Endothelial cell of umbilical vein (primary cell): ENCODE results near the gene GLRX5. TPM values are rescaled to one million over a fixed set of nuclear protein-coding genes. Genes with fewer than 3 reads are reported as not detected.

ENCODE experiments used
- BruUV-seq: library from RNA; stranded (reverse); fragments of 400-500 nt; replicated peaks from 2 replicates; lab custom pipeline; 2021; lab: Mats Ljungman, UMichigan
- CTCF ChIA-PET: fragments of 300-600, 350-600 bp; sonication (Branson Sonifier 250); formaldehyde crosslinking; loops from one replicate; lab custom pipeline; 2021; ENCODE audit warnings: antibody characterized with exemption, inconsistent platforms; lab: Charles Lee
- POLR2A ChIA-PET: fragments of 300-600, 350-600 bp; sonication (Branson Sonifier 250); formaldehyde crosslinking; loops from one replicate; lab custom pipeline; 2021; ENCODE audit warnings: antibody characterized with exemption, inconsistent platforms; lab: Charles Lee
- DNase-seq: peaks from one replicate; pipeline ENCODE4 v3.0.0-alpha.2; 2011; ENCODE audit warnings: low read depth, low spot score
- FAIRE-seq: peaks from 2 replicates; lab custom pipeline; 2011; peaks lifted over from hg19 to GRCh38; lab: Jason Lieb, UNC
- H2AFZ ChIP-seq: 2 replicates; pipeline ENCODE4 v1.6.0; 2012; ENCODE audit warnings: low read depth, low read length, control low read depth, inconsistent platforms
- H3K27ac ChIP-seq: 2 replicates; pipeline ENCODE4 v1.5.1; 2011; ENCODE audit warnings: low read depth, mild to moderate bottlenecking, control low read depth, low read length, moderate library complexity; ENCODE audit not compliant: insufficient read depth
- H3K27me3 ChIP-seq, 2 experiments: 2 replicates each; pipeline versions ENCODE4 v1.6.0 to v1.6.1; 2011; ENCODE audit warnings: low read length in 2 of 2, mixed read lengths in 1 of 2; ENCODE audit not compliant: control insufficient read depth in 2 of 2, insufficient read depth in 2 of 2
- H3K36me3 ChIP-seq, 2 experiments: 2 replicates in 1 of 2; 3 replicates in 1 of 2; pipeline ENCODE4 v1.5.1; 2011; ENCODE audit warnings: low read length in 2 of 2, mild to moderate bottlenecking in 1 of 2, moderate library complexity in 1 of 2; ENCODE audit not compliant: control insufficient read depth in 2 of 2, insufficient read depth in 2 of 2; ENCODE audit errors: extremely low read depth in 1 of 2
- H3K4me1 ChIP-seq: 3 replicates; pipeline ENCODE4 v1.5.1; 2011; ENCODE audit warnings: mild to moderate bottlenecking, low read length; ENCODE audit not compliant: control insufficient read depth, insufficient read depth; ENCODE audit errors: extremely low read depth
- H3K4me2 ChIP-seq: 2 replicates; pipeline ENCODE4 v1.6.1; 2011; ENCODE audit warnings: low read length, control low read depth, mixed read lengths; ENCODE audit not compliant: insufficient read depth
- H3K4me3 ChIP-seq, 3 experiments: fragments of 200-600 bp in 1 of 3; sonication (generic), shearing (Covaris generic) in 1 of 3; replicated peaks in 1 of 3; 2 replicates each; pipeline ENCODE4 v1.5.1; 2011 to 2016; ENCODE audit warnings: control low read depth in 3 of 3, low read length in 3 of 3, mild to moderate bottlenecking in 2 of 3, inconsistent platforms in 1 of 3, low read depth in 1 of 3, moderate library complexity in 1 of 3; ENCODE audit not compliant: insufficient read depth in 1 of 3
- H3K79me2 ChIP-seq: 2 replicates; pipeline ENCODE4 v1.6.0; 2012; ENCODE audit warnings: low read length, inconsistent platforms; ENCODE audit not compliant: control insufficient read depth, insufficient read depth
- H3K9ac ChIP-seq: replicated peaks from 2 replicates; pipeline ENCODE3; 2011; ENCODE audit warnings: low read length, control low read depth; ENCODE audit not compliant: insufficient read depth; ENCODE audit errors: extremely low read depth
- H3K9me1 ChIP-seq: replicated peaks from 3 replicates; pipeline ENCODE4 v1.6.0; 2011; ENCODE audit warnings: mild to moderate bottlenecking, low read length; ENCODE audit not compliant: control insufficient read depth, insufficient read depth; ENCODE audit errors: extremely low read depth
- H3K9me3 ChIP-seq: replicated peaks from 2 replicates; pipeline ENCODE4 v1.5.1; 2012; ENCODE audit warnings: low read length, inconsistent platforms; ENCODE audit not compliant: control insufficient read depth, insufficient read depth
- H4K20me1 ChIP-seq: replicated peaks from 2 replicates; pipeline ENCODE3; 2011; ENCODE audit warnings: mild to moderate bottlenecking, low read length; ENCODE audit not compliant: control insufficient read depth, insufficient read depth; ENCODE audit errors: extremely low read depth
- EZH2 ChIP-seq: IDR thresholded peaks from 2 replicates; pipeline ENCODE4 v1.6.1; 2012; ENCODE audit warnings: borderline replicate concordance, low read depth, mild to moderate bottlenecking, moderate library complexity, low read length, inconsistent platforms; ENCODE audit not compliant: severe bottlenecking
- FOS ChIP-seq: IDR thresholded peaks from 2 replicates; pipeline ENCODE4 v1.6.1; 2011; ENCODE audit warnings: mild to moderate bottlenecking, low read length, moderate library complexity, borderline replicate concordance; ENCODE audit not compliant: insufficient read depth
- GATA2 ChIP-seq: IDR thresholded peaks from 2 replicates; pipeline ENCODE4 v1.7.0; 2011; ENCODE audit warnings: low read depth, mild to moderate bottlenecking, moderate library complexity, mixed read lengths, low read length; ENCODE audit not compliant: insufficient read length, insufficient read depth
- JUN ChIP-seq: IDR thresholded peaks from 2 replicates; pipeline ENCODE4 v1.6.1; 2011; ENCODE audit warnings: borderline replicate concordance, low read depth; ENCODE audit not compliant: insufficient read length, insufficient read depth
- MYC ChIP-seq: IDR thresholded peaks from one replicate; pipeline ENCODE4 v1.6.1; 2011; ENCODE audit warnings: mild to moderate bottlenecking, low read depth, low read length
- POLR2A ChIP-seq: IDR thresholded peaks from 2 replicates; pipeline ENCODE4 v1.6.1; 2012; ENCODE audit warnings: low read depth, mild to moderate bottlenecking, control low read depth, low read length
- POLR2AphosphoS5 ChIP-seq: IDR thresholded peaks from 2 replicates; pipeline ENCODE4 v1.6.1; 2012; ENCODE audit warnings: low read depth, mild to moderate bottlenecking, control low read depth, low read length, moderate library complexity; ENCODE audit not compliant: insufficient read depth
- dilution Hi-C: fragments of 300-500 bp; cut with MboI; formaldehyde crosslinking; loops from one replicate; pipeline ENCODE4 v1.15.0; 2019; ENCODE audit warnings: low sequenced_read_pairs; ENCODE audit not compliant: extremely low pct_ligation_motif_present
- intact Hi-C: fragments of 100-400 bp; cut with micrococcal nuclease; formaldehyde crosslinking; loops from one replicate; pipeline ENCODE4 v1.10.0; 2022
- polyA plus RNA-seq, 4 experiments: library from polyadenylated mRNA; depleted of rRNA in 3 of 4; stranded (reverse) in 3 of 4; unstranded in 1 of 4; fragments of >200 nt; gene quantifications; 2 replicates each; pipeline versions ENCODE4 v1.2.1 to v1.2.3, GENCODE V29; 2011 to 2012; ENCODE audit warnings: missing spikeins in 1 of 4
- total RNA-seq: library from RNA; stranded (reverse); gene quantifications from 2 replicates; pipeline ENCODE4 v1.2.3, GENCODE V29; 2021
- TF ChIP-seq, protein P1 (sequence below), 2 donors: IDR thresholded peaks; 1 replicate in 1 of 2; 2 replicates in 1 of 2; pipeline ENCODE4 v1.5.1; 2011; ENCODE audit warnings: low read length in 2 of 2, mild to moderate bottlenecking in 2 of 2, moderate library complexity in 2 of 2, control low read depth in 1 of 2, inconsistent platforms in 1 of 2, low read depth in 1 of 2; ENCODE audit not compliant: insufficient read depth in 1 of 2; ENCODE audit errors: extremely low read depth in 1 of 2
- TF ChIP-seq, protein P2 (sequence below): IDR thresholded peaks from 2 replicates; pipeline ENCODE4 v1.6.1; 2011; ENCODE audit not compliant: insufficient read depth, insufficient read length

The GLRX5 gene
- total and polyA plus RNA-seq, 2 donors (not counting 3 experiments of a cell fraction or from before 2014, with no cell fraction given): 42.6 to 52.0 TPM

DNA sequence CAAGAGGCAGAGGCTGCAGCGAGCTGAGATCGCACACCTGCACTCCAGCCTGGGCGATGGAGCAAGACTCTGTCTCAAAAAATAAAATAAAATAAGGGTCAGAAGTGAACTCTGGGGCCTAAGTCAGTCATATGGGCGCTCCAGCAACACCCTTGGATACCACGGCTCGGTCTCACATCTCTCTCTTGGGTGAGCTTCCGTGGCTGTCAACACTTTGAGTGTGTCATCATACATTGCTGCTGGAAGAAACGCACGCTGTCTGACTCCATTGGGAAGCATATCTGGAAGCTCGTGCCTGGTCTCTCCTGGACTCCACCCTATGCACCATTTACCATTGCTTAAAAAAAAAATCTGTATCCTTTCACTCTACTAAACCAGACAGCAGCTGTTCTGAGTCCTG lies 20.2 kb downstream of the GLRX5 start:
- Histone ChIP-seq H3K4me1 (peaks cover 4% of the 10 kb centered on the region), H3K27me3 (no peaks in the 10 kb centered on the region), H3K4me2 (no peak overlapping the region), H4K20me1 (no peaks in the 10 kb centered on the region), H3K9me3 (no peaks in the 10 kb centered on the region), H3K9me1 (no peaks in the 10 kb centered on the region), H3K79me2 (no peaks in the 10 kb centered on the region), H3K9ac (no peak overlapping the region), H3K27ac (no peak overlapping the region), H3K4me3 (no peak overlapping the region), H2AFZ (no peak overlapping the region), H3K36me3 (no peaks in the 10 kb centered on the region)
- no peak for DNase-seq
- FAIRE-seq: no peak
- TF ChIP-seq MYC: no peak
- no peak for TF ChIP-seq POLR2A
- TF ChIP-seq, protein P1, sequence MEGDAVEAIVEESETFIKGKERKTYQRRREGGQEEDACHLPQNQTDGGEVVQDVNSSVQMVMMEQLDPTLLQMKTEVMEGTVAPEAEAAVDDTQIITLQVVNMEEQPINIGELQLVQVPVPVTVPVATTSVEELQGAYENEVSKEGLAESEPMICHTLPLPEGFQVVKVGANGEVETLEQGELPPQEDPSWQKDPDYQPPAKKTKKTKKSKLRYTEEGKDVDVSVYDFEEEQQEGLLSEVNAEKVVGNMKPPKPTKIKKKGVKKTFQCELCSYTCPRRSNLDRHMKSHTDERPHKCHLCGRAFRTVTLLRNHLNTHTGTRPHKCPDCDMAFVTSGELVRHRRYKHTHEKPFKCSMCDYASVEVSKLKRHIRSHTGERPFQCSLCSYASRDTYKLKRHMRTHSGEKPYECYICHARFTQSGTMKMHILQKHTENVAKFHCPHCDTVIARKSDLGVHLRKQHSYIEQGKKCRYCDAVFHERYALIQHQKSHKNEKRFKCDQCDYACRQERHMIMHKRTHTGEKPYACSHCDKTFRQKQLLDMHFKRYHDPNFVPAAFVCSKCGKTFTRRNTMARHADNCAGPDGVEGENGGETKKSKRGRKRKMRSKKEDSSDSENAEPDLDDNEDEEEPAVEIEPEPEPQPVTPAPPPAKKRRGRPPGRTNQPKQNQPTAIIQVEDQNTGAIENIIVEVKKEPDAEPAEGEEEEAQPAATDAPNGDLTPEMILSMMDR (IDR thresholded peaks at IDR 0.05; ENCODE audit: extremely low read depth in 1 of 2, insufficient read depth in 1 of 2, low read depth in 1 of 2, low read length in 2 of 2): no peak
- TF ChIP-seq, protein P2, sequence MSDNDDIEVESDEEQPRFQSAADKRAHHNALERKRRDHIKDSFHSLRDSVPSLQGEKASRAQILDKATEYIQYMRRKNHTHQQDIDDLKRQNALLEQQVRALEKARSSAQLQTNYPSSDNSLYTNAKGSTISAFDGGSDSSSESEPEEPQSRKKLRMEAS: no peak
- TF ChIP-seq EZH2: no peak
- TF ChIP-seq POLR2AphosphoS5: no peak
- no peak for TF ChIP-seq FOS
- no peak for TF ChIP-seq GATA2
- TF ChIP-seq JUN: no peak
- dilution Hi-C loops (no loop called here), intact Hi-C loops (no loop called here)
- CTCF ChIA-PET: interaction anchor here (1.2 to 1.7 kb wide), 4 partner anchors 28 to 439 kb away, joined by 3 to 4 read pairs (median 4); no protein-coding TSS in a partner anchor
- POLR2A ChIA-PET: no interaction called here
- BruUV-seq: no TSS peak
